ENCODE data around the gene CAMK1D.
"Not testable (repeated sequence)": the region's sequence is repeated elsewhere in the genome, so short reads cannot be mapped to it uniquely, and the experiment has no call there.

CAMK1D gene

GRCh38 chr10:12701696-12702095, 352.3 kb downstream of the CAMK1D start:
- no peak for DNase-seq (ENCODE audit: low spot score)

GRCh38 chr10:12702215-12702770, 352.9 kb downstream of the CAMK1D start:
- DNase-seq (ENCODE audit: low spot score), result no peak

- DNase-seq (ENCODE audit: low spot score), result no peak
Observed at GRCh38 chr10:12703126-12703525, 353.8 kb downstream of the CAMK1D start.

DNA sequence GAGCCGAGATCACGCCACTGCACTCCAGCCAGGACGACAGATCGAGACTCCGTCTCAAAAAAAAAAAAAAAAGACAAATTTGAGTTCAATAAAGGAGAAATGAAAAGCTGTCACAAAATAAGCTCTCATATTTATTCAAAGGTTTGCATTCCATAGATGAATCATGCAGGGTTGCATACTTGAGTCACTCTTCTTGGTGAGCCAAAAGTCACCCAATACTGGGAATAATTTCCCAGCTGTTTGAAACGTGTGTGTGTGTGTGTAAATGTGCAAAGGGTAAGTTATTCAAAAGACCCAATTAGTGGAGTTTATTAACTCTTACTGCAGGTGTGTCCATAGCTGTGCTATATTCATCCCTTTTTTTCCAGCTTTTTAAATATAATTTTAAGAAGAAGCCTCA, 354.5 kb downstream of the CAMK1D start:
- no peak for DNase-seq (ENCODE audit: low spot score)

- DNase-seq (ENCODE audit: low spot score), result no peak
Observed at GRCh38 chr10:12704488-12704887, 355.1 kb downstream of the CAMK1D start.

GRCh38 chr10:12705943-12706342, 356.6 kb downstream of the CAMK1D start:
- no peak for DNase-seq (ENCODE audit: low spot score)

DNA sequence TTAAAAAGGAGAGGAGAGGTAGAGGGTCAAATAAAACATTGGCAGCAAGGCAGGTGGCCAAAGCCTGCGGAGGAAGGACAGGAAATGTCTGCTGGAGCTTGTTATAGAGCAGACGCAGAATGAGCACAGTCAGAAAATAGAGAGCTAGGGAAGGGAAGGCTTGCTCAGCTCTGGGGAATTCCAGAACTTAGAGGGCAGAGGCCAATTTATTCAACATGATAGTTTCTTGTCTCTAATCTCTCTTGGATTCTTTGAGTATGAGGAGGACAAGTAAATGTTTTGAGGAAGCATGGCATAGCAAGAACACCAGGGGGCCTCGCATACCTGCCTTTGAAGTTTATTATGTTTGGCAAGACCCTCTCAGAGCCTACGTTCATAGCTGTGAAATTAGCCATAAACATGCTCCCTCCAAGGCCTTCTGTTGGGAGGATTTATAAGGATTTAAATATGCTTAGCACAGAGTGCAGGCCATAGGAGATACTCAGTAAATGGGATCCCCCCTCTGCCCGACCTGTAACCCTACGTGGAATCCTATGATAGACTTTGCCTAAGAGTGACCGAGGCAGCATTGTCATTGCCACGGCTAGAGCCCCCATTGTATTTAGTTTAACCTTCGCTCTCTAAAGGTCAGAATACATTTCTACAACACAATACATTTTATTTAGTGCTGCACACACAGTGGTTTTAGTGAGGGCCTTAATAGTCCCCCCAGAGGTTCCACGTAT, 358.3 kb downstream of the CAMK1D start:
- DNase-seq (ENCODE audit: low spot score), result no peak

DNA sequence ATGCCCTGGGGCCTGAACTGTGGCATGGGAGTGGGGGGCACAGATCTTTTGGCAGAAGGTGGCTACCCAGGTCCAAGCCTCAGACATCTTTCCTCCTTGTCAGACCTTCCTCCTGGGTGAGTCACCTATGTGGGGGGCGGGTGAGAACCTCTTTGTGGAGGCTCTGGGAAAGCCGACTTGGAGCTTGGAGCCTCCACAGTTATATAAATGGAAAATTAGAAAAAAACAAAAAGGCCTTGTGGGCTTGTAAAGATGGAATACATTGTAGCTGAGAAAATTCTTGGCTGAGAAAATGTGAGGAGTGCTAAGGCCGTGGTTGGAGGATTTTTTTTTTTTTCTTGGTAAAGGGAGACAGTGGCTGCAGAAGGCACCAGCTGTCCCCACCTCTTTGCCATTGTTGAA, 359.7 kb downstream of the CAMK1D start:
- DNase-seq (ENCODE audit: low spot score), result no peak

DNA sequence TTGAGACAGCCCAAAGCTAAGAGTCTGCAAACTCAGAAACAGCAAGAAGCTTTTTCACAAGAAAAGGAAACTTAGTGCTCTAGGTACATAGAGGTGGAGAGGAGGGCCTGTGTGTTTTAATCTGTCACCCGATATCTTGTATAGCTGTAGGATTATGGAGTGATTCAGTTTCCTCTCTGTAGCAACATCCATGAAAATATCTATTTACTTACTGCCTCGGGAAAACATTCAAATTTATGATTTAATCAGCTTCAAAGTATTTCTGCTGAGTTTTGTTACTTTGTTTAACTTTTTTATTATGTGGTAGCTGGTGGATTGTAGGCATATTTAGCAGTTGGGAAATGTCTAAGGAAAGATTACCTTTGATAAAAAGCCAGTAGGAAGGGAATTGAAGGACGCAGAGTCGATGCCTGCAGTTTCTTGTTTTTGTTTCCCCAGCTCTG, 360.2 kb downstream of the CAMK1D start:
- no peak for DNase-seq (ENCODE audit: low spot score)

- DNase-seq (ENCODE audit: low spot score), result no peak
Observed at GRCh38 chr10:12710157-12710556, 360.8 kb downstream of the CAMK1D start.

- DNase-seq (ENCODE audit: low spot score), result peak; percentile 59
Observed at GRCh38 chr10:12710594-12711349, 361.4 kb downstream of the CAMK1D start.

DNA sequence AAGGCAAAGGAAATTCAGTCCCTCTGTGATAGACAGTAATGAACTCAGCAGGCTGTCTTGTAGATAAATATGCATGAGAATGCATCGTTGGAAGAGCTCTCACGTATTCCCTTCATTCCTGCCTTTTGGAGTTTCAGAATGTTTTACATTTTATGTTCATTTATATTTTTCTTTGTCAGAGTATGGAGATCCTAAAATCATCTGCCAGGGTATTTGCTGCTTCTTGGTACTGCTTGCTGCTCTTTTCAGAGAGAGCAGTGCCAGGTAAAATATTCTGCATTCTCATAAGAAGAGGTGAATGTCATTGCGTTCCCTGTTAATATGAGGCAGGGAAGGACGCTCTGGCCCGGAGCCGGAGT, 362.0 kb downstream of the CAMK1D start:
- DNase-seq (ENCODE audit: low spot score), result no peak

DNA sequence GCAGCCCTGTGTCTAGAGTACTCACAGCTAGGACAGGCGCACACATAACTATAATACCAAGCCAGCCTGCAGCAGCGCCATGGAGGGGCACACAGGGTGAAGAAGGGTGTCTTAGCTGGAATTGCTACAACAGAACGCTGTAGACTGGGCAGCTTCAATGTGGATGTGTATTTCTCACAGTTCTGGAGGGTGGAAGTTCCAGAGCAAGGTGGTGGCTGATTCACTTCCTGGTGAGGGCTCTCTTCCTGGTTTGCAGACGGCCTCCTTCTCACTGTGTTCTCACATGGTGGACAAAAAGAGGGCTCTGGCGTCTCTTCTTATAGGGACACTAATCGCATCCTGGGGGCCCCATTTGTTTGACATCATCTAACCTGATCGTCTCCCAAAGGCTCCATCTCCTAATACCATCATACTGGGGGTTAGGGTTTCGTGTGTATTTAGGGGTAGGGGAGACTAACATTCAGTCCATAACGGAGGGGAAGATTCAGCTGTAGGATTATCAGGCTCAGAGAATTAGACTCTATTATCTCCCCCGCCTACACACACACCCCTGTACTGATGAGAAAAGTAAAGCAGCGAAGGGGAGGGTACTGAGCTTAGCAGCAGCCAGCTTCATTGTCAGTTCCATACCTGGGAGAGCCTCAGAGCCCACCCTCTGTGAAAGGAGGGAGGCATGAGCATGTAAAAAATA, 363.1 kb downstream of the CAMK1D start:
- no peak for DNase-seq (ENCODE audit: low spot score)

DNA sequence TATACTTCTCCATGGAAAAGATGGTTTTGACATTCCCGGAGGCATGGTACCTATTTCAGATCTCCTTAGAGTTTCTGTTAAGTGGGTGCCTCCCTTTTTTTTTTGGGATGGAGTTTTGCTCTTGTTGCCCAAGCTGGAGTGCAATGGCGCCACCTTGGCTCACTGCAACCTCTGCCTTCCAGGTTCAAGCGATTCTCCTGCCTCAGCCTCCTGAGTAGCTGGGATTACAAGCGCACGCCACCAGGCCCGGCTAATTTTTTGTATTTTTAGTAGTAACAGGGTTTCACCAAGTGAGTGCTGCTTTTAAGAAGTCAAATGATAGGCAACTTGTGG, 363.6 kb downstream of the CAMK1D start:
- not testable (repeated sequence) for DNase-seq (ENCODE audit: low spot score)

DNA sequence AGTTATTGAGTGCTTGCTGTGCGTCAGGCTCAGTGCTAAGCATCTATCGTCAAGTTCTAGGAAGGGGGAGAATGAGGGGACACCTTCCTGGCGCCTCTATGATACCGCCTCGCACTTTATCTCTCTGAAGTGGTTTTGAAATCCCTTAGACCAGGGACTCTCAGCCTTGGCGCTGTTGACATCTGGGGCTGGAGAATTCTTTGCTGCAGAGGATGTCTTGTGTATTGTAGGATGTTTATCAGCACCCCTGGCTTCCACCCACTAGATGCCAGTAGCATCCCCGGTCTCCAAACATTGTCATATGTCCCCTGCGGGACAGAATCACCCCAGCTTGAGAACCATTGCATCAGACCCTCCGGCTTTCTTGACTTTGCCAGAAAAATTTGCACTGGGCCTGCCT, 366.7 kb downstream of the CAMK1D start:
- DNase-seq (ENCODE audit: low spot score), result no peak

GRCh38 chr10:12717981-12718707, 368.8 kb downstream of the CAMK1D start:
- no peak for DNase-seq (ENCODE audit: low spot score)

DNA sequence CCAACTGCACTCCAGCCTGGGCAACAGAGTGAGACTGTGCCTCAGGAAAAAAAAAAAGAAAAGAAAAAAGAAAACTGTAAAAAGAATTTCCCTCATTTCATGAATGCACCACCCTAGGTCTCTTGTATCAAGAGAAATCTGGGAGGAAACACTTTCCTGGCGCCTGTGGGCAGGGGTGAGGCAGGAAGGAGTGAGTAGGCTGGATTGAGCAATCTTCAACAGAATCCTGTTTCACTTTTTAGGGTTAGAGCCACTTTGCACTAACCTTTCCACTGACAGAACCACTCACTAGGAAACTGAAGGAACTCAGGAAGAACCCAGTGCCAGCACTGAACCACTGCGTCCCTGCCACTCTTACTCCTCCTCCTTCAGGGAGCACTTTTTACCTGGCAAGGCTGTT, 370.0 kb downstream of the CAMK1D start:
- DNase-seq (ENCODE audit: low spot score), result no peak

- no peak for DNase-seq (ENCODE audit: low spot score)
Observed at GRCh38 chr10:12720217-12720981, 371.1 kb downstream of the CAMK1D start.

DNA sequence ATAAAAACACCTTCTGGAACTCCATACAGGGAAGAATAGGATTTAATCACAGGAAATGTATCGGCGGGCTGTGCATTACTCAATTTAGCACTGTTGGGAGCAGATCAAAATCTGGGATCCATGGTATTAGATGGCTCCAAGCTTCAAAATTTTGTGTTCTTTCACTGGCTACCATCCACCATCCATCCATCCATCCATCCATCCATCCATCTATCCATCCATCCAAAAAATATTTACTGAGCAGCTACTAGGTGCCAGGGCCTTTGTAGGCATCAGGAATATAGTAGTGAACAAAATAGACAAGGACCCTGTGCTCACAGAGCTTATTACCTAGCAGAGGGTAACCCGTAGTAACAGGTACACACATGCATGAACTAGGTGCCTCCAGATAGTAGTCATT, 372.0 kb downstream of the CAMK1D start:
- DNase-seq (ENCODE audit: low spot score), result no peak

DNA sequence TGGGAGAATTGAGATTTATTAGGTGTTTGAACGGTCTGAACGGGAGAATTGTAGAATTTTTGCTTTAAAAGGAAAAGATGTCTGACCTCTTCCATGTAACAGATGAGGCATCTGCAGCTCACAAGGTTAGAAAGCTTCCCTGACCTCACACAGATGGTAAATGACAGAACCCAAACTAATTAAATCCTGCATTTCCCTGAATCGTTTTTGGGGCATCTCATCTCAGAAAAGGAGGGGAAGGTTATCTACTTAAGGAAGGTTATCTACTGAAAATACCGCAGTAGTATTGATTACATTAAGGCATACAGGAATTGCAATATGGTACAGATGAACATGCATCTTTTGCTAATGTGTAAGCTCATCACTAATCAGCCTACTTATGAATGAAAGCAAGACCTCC, 373.9 kb downstream of the CAMK1D start:
- DNase-seq (ENCODE audit: low spot score), result no peak

DNA sequence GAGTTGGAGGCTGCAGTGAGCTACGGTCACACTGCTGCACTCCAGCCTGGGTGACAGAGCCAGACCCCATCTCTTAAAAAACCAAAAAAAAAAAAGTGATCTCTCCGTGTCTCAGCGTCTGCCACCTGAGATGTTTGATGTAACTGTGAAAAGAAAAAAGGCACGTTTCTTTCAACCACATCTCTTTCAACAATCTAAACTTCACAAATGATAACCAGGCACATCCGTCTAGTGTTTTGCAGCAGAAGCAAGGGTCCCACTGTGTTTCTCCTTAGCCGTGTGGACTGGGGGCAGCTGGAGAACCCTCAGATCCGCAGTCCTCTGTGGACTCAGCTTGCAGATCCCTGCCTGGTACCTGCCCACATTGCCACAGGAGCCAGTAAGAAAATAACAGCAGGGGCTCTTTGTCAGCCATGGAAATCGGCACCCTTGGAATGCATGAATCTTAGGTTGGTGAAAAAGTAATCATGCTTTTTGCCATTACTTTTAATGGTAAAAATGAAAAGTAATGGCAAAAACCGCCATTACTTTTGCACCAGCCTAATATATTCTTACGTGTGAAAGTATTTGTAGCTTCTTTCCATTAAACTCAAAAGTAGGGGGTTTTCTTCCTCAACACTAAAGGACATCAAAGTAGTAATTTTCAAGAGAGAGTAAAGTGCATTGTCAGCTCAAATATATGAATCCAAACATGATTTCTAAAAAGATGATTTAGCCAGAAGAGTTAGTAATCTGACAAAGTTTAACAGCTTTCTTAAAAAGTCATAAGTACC, 375.6 kb downstream of the CAMK1D start:
- no peak for DNase-seq (ENCODE audit: low spot score)
